Fibroblast of skin of back (primary cell): Measurements from ENCODE around the gene EFCAB13.
A peak's percentile ranks its signal among the peaks of the same experiment; 100 is the strongest.
"Not testable (repeated sequence)": the region's sequence is repeated elsewhere in the genome, so short reads cannot be mapped to it uniquely, and the experiment has no call there.

Experiments
- DNase-seq: peaks from one replicate; pipeline ENCODE4 v3.0.0-alpha.2; 2013

Gene EFCAB13

DNA sequence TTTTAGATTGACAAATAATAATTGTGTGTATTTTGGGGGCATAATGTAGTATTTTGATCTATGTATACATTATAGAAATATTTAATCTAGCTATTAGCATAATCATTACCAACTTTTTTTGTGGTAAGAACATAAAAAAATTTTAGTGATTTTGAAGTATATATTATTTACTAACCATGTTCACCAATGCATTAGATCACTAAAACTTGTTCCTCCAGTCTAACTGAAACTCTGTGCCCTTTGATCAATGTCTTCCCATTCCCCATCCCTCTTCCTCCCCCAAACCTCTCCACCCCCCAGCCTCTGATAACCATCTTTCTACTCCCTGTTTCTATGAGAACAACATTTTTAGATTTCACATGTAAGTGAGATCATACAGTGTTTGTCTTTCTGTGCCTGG lies 8.5 kb downstream of the EFCAB13 start:
- no peak for DNase-seq

DNA sequence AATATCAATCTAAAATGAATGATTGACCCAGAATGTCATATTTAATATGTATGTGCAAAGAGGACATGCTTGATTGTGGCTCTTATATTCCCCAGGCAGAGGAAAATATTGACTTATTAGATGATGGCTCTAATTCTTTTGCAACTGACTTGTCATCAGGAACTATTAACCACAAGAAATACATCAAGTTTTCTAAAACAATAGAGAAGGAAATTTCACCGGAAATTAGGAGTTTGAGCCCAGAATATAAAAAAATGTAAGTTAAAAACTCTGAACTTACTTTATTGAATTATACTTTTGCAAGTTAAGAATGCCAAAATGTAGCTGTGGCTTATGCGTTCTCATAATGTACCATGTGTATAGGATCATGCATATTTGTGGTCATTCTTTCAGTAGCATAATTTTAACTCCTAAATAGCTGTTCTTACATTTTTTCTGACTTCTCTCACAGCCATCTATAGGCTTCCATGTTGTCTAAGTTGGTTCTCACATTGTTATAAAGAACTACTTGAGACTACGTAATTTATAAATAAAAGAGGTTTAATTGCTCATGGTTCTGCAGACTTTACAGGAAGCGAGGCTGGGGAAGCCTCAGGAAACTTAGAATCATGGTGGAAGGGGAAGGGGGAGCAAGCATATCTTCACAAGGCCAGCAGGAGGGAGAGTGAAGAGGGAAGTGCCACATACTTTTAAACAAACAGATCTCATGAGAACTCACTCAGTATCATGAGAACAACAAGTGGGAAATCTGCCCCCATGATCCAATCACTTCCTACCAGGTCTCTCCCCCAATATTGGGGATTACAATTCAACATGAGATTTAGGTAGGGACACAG lies 11.6 kb downstream of the EFCAB13 start:
- peak; percentile 63 for DNase-seq

DNA sequence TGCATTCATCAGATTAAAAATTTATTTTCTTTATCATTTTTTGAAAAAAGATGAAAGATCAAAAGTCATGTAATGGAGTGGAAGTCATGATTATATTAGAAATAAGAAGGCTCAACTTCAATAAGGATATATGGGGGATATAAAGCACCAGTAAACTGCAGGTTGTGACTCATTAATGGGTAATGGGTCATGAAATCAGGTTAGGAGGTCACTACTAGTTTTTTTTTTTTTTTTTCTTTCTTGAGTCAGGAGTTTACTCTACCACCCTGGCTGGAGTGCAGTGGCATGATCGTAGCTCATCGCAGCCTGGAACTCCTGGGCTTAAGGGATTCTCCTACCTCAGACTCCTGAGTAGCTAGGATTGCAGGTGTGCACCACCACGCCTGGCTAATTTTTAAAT lies 14.3 kb downstream of the EFCAB13 start:
- no peak for DNase-seq

DNA sequence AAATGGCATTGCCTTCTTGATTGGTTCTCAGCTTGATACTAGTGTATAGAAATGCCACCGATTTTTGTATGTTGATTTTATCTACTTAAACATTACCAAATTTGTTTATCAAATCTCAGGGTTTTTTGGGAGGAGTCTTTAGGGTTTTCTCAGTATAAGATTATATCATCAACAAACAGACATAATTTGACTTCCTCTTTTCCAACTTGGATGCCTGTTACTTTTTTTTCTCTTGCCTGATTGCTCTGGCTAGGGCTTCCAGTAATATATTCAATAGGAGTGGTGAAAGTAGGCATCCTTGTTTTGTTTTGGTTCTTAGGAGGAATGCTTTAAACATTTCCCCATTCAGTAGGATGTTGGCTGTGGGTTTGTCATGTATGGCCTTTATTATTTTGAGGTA lies 29.1 kb downstream of the EFCAB13 start:
- DNase-seq, result no peak

DNA sequence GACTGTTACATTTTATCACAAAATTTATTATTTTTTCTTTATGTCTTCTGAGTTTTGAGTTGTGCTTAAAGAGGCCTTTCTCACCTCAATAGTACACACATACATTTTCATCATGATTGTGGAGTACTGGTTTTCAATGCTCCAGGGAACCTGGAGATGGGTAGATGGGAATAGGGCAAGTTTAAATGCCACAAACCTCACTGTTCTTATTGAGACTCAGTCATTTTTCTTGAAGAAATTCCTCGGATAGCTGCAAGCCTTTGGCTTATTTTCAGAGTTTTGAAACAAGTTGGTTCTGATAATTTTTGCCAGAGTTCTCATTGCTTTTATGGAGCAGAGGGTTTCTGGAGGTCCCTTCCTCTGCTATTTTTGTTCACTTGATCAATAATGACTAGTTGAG lies 34.9 kb downstream of the EFCAB13 start:
- DNase-seq, result no peak

DNA sequence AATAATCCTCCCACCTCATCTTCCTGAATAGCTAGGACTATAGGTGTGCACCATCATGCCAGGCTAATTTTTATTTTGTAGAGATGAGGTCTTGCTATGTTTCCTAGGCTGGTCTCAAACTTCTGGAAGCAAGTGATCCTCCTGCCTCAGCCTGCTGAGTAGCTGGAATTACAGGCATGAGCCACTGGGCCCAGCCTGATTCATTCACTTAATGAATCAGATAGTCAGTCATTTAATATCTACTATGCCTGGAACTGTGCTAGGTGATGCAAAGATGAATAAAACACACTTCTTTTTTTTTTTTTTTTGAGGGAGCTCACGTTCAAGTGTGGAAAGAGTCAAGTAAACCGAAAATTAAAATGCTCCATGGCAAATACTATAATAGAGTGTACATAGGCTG lies 39.4 kb downstream of the EFCAB13 start:
- DNase-seq, result no peak

DNA sequence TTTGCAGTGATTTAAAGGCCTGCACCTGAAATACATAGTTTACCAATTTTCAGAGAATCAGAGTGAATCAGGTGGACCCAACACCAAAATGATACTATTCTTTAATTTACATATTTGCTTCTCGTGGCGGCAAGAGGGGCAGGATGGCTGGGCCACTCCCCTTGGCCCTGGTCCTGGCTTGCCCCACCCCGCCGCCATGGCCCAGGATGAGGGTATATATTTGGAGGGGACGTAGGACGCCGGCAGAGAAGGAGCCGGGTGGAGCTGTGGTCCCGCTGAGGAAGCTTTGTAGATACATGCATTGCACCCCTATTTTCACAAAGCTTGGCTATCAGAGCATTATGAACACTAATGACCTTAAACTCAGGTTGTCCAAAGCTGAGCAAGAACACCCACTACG lies 43.5 kb downstream of the EFCAB13 start:
- DNase-seq, result no peak

DNA sequence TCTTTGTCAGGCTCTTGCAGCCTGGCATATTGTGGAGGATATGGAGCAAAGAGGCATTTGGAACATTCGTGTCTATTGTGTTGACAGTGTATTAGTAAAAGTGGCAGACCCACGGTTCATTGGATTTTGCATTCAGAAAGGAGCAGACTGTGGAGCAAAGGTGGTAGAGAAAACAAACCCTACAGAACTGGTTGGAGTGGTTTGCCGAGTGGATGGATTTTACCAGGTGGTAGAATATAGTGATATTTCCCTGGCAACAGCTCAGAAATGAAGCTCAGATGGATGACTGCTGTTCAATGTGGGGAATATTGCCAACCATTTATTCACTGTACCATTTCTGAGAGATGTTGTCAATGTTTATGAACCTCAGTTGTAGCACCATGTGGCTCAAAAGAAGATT lies 44.5 kb downstream of the EFCAB13 start:
- no peak for DNase-seq

DNA sequence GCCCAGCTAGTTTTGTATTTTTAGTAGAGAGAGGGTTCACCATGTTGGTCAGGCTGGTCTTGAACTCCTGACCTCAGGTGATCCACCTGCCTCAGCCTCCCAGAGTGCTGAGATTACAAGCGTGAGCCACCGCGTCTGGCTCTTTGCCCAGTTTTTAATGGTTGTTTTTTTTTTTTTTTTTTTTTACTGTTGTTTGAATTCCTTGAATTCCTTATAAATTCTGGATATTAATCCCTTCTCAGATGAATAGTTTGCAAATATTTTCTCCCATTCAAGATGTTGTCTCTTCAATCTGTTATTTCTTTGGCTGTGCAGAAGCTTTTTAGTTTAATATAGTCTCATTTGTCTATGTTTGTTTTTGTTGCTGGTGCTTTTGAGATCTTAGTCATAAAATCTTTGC lies 47.1 kb downstream of the EFCAB13 start:
- DNase-seq, result peak; percentile 1

DNA sequence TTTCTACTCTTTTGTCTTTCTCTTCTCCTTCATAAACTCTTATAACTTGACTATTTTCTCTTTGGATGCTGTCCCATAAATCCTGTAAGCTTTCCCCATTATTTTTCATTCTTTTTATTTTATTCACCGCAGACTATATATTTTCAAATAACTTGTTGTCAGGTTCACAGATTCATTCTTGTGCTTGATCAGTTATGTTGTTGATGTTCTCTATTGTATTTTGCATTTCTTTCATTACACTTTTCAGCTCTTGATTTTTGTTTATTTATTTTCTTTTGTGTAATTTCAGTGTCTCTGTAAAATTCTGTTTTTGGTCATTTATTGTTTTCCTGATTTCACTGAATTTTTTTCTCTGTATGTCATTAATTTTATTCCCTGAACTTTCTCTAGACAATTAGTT lies 49.2 kb downstream of the EFCAB13 start:
- DNase-seq, result no peak

DNA sequence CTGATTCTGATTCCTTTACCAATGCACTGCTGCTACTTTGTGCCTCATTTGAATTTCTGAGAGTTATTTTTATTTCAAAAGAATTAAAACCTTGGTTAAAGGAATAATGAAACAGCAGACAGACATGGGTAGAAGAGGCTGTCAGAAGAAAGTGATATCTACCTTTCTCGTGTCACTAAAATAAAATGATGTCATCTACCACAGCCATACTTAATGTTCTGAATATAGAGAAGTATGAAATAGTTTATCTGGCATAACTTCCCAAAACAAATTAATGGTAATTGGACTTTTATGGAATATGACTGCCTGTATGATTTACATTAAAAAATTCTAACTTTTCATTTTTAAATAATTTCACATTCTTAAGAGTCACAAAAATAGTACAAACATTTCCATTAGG lies 52.5 kb downstream of the EFCAB13 start:
- DNase-seq, result no peak

DNA sequence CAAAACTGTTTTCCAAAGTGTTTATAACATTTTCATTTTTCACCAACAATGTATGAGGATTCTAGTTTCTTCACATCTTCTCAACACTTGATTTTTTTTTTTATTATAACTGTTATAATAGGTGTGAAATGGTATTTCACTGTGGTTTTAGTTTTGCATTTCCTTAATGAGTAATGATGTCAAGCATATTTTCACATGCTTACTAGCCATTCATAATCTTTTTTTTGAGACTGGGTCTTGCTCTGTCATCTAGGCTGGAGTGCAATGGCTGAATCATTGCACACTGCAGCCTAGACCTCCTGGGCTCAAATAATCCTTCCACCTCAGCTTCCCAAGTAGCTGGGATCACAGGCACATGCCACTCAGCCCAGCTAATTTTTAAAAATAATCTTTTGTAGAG lies 65.1 kb downstream of the EFCAB13 start:
- DNase-seq, result no peak

DNA sequence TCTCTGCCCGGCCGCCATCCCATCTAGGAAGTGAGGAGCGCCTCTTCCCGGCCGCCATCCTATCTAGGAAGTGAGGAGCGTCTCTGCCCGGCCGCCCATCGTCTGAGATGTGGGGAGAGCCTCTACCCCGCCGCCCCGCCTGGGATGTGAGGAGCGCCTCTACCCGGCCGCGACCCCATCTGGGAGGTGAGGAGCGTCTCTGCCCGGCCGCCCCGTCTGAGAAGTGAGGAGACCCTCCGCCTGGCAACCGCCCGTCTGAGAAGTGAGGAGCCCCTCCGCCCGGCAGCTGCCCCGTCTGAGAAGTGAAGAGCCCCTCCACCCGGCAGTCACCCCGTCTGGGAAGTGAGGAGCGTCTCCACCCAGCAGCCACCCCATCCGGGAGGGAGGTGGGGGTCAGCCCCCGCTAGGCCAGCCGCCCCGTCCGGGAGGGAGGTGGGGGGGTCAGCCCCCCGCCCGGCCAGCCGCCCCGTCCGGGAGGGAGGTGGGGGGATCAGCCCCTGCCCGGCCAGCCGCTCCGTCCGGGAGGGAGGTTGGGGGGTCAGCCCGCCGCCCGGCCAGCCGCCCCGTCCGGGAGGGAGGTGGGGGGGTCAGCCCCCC lies 73.9 kb downstream of the EFCAB13 start:
- not testable (repeated sequence) for DNase-seq

DNA sequence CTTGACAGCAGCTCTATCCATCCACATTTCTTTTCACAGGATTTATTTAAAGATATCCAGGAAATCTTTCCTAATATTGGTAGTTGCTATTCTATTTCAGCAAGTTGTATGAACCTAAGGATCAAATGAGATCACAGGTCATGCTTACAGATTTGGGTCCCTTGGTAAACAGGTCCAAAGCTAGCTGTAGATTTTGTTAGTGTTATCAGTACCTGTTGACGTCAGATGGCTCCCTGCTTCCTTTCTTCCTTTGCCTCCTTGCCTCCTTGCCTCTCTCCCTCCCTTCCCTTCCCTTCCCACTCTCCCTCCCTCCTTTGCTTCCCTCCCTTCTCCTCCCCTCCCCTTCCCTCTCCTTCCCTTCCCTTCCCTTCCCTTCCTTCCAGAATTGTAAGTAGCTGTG lies 76.6 kb downstream of the EFCAB13 start:
- DNase-seq, result no peak

DNA sequence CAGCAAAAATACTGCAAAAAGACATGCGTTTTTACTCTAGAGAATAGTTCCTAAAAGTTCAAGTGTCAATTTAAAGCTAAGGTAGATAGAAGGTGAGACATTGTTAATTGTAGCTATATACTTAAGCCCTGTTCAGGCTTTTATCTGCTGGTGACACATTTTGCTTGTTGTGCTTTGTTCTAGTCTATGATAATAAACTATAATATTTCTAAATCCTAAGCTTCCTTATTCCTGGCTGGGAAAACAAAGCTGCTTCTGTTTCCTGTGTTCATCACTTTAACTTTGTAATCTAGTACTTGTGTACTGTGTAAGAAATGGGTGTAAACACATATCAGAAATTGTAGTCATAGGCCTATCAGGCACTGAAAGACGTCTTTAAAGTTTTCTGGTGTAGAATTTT lies 77.3 kb downstream of the EFCAB13 start:
- no peak for DNase-seq

DNA sequence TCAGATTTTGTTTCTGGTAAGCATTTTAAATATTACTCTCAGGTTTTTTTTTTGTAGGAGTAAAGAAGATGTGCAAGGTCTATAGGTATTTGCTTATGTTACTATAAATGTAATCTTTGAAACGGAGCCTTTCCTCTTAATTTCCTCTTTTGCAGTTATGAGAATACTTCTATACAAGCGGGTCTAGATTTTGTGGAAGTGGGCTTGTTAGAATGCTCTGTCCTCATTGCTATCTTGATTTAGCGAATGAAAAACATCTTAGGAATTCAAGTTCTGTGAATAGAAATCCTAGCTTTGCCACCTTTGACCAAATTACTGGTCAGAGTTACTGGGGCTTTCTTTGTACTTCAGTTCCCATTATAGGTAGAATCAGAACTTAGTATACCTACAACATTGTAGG lies 80.3 kb downstream of the EFCAB13 start:
- no peak for DNase-seq

DNA sequence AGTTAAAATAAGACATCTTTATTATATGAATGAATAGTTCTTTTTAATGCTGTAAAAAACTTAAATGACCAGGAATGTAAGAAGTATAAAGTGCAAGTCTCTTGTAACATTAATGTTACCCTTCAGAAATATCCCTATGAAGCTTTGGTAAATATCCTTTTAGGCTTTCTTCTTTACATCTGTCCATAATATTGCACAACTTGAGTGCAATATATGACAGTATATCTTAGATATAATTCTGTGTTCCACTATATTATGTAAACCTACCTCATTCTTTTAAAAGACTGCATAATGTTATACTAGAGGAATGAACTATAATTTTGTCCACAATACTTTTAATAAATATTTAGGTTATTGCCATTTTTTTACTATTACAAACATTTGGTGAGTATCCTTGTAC lies 81.1 kb downstream of the EFCAB13 start:
- DNase-seq, result no peak

DNA sequence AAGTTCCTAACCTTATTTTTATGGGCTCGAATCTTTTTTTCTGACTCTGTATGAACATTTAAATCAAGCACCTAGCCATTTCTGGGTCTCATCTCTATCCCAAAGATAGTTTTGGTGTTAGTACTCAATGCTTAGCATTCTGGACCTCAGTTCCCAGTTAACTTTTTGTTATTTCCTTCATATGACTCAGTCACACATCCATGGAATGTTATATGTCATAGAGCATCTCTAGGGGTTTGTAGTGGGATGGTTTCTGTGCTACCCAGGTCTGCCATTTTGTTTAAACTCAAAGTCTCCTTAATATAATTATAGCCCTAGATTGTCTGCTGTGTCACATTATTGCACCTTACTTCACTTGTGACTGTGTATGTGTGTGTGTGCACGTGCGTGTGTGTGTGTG lies 90.1 kb downstream of the EFCAB13 start:
- peak; percentile 74 for DNase-seq

DNA sequence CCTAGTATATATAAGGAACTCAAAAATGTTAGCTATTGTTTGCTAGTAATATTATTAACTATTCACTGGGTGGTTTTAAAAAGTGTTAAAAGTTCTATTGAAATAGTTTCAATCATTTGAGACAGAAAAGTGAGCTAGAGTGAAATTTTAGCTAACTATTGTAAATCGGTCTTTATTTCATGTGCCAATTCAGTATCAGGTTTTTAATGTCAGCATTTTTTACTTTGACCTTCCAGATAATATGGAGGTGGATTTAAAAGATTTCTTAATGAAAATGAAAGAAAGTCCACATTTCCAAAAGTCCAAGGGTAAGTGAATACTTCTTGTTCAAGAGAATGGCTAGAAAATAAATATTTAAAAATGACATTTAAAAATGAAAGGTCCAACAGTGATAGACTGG lies 90.9 kb downstream of the EFCAB13 start:
- DNase-seq, result no peak

DNA sequence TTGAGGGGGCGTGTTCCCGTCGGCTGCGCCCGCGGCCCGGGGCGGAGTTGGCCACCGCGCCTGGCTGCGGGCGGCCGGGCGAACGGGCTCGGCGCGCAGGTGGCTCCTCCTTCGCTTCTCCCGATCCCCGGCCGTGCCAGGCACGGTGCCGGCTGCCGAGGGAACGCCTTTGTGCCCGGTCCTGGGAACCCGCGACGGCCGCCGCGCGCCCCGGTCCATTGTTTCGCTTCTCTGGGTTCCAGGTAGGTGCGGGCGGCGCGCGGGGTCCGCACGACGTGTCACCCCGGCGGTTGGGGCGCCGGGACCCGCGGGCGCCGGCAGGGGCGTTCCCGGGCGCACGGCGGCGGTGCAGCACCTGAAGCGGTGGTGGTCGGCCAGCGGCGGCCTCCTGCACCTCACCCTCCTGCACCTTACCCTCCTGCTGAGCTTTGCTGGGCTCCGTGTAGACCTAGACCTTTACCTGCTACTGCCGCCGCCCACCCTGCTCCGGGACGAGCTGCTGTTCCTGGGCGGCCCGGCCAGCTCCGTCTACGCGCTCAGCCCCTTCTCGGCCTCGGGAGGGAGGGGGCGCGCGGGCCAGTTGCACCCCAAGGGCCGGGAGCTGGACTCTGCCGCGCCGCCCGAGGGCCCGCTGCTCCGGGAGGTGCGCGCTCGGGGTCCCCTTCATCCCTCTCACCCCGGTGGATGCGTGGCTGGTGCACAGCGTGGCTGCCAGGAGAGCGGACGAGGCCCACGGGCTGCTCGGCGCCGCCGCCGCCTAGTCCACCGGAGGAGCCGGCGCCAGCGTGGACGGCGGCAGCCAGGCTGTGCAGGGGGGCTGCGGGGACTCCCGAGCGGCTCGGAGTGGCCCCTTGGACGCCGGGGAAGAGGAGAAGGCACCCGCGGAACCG lies 99.9 kb downstream of the EFCAB13 start:
- DNase-seq, result peak; percentile 2

DNA sequence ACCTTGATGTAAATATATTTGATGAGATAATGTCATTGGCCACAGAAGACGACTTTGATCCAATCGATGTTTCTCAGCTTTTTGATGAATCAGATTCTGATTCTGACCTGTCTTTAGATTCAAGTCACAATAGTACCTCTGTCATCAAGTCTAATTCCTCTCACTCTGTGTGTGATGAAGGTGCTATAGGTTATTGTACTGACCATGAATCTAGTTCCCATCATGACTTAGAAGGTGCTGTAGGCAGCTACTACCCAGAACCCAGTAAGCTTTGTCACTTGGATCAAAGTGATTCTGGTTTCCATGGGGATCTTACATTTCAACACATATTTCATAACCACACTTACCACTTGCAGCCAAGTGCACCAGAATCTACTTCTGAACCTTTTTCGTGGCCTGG lies 101.5 kb downstream of the EFCAB13 start:
- not testable (repeated sequence) for DNase-seq

DNA sequence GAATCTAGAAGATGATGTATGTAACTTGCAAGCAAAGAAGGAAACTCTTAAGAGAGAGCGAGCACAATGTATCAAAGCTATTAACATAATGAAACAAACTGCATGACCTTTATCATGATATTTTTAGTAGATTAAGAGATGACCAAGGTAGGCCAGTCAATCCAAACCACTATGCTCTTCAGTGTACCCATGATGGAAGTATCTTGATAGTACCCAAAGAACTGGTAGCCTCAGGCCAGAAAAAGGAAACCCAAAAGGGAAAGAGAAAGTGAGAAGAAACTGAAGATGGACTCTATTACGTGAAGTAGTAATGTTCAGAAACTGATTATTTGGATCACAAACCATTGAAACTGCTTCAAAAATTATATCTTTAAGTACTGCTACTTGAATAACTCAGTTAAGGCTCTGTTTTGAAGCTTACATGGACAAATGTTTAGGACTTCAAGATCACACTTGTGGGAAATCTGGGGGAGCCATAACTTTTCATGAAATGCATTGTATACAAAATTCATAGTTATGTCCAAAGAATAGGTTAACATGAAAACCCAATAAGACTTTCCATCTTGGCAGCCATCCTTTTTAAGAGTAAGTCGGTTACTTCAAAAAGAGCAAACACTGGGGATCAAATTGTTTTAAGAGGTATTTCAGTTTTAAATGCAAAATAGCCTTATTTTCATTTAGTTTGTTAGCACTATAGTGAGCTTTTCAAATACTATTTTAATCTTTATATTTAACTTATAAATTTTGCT lies 102.3 kb downstream of the EFCAB13 start:
- not testable (repeated sequence) for DNase-seq

DNA sequence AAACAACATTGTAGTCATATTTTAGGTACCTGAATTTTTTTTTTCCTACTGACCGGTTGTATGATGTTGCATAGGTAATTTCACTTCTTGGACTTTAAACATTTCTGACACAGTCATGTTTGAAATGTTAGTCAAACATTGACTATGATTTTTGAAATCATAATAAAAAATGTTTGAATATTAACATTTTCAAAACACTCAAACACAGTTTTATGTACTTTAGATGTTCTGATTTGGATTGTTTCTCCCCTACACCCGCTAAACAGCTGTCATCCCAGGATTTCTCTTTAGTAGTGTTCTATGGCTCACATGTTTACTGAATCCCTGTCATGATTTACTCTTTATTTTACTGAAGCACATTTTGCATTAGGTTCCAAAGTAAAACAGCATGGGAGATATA lies 104.2 kb downstream of the EFCAB13 start:
- DNase-seq, result no peak
